ENCODE data around the gene ISM2.

Gene ISM2

GRCh38 chr14:77467801-77468200, 30.8 kb downstream of the ISM2 start:
- no peak for DNase-seq (ENCODE audit: low read depth)

- peak; percentile 13 for DNase-seq (ENCODE audit: low read depth)
These were observed 39.4 kb downstream of the ISM2 start for GRCh38 chr14:77459072-77459723.

- peak; percentile 5 for DNase-seq (ENCODE audit: low read depth)
These were observed 40.2 kb downstream of the ISM2 start for GRCh38 chr14:77458249-77458950.

GRCh38 chr14:77457522-77458248, 40.9 kb downstream of the ISM2 start, which contains the start of the genes AHSA1 and VIPAS39:
Gene AHSA1, plus strand, starts transcription at chr14:77458093. Its CDS starts 97 bp downstream, at chr14:77458190.
Gene VIPAS39, minus strand, starts transcription at chr14:77457601. Its CDS starts 3,499 bp downstream, at chr14:77454102.
- peak; percentile 69 for DNase-seq (ENCODE audit: low read depth)

- DNase-seq (ENCODE audit: low read depth): no peak
These were observed 41.5 kb downstream of the ISM2 start for GRCh38 chr14:77457115-77457521.

- no peak for DNase-seq (ENCODE audit: low read depth)
These were observed 42.5 kb downstream of the ISM2 start for GRCh38 chr14:77455966-77456640.

GRCh38 chr14:77442196-77442595, 56.4 kb downstream of the ISM2 start:
- no peak for DNase-seq (ENCODE audit: low read depth)

GRCh38 chr14:77439861-77440260, 58.8 kb downstream of the ISM2 start:
- DNase-seq (ENCODE audit: low read depth): no peak

GRCh38 chr14:77438596-77438995, 60.0 kb downstream of the ISM2 start:
- DNase-seq (ENCODE audit: low read depth): no peak

GRCh38 chr14:77436042-77436441, 62.6 kb downstream of the ISM2 start:
- DNase-seq (ENCODE audit: low read depth): no peak

- DNase-seq (ENCODE audit: low read depth): no peak
These were observed 72.2 kb downstream of the ISM2 start for GRCh38 chr14:77426396-77426795.

GRCh38 chr14:77424862-77425261, 73.8 kb downstream of the ISM2 start:
- DNase-seq (ENCODE audit: low read depth): no peak

Measured in stimulated activated CD8-positive, alpha-beta memory T cell treated with anti-CD3 and anti-CD28 coated beads, Interleukin-15, amount 100 ng/mL, for 24 hours (primary cell).